Muscle layer of colon (tissue), 2 donors: ENCODE data around the gene FIBCD1.

Experiments used
- H3K27ac ChIP-seq: one replicate; pipeline ENCODE4 v1.7.0; 2013; ENCODE audit warnings: low read depth, mild to moderate bottlenecking, low read length, moderate library complexity
- H3K27me3 ChIP-seq, 2 donors: one replicate each; pipeline ENCODE4 v1.7.0; 2013; ENCODE audit warnings: low read length in 2 of 2, mild to moderate bottlenecking in 2 of 2; ENCODE audit not compliant: insufficient read depth in 2 of 2, control insufficient read depth in 1 of 2
- H3K36me3 ChIP-seq: one replicate; pipeline ENCODE4 v1.7.0; 2013; ENCODE audit warnings: mild to moderate bottlenecking, low read length; ENCODE audit not compliant: insufficient read depth
- H3K4me1 ChIP-seq: one replicate; pipeline ENCODE4 v1.7.0; 2013; ENCODE audit warnings: mild to moderate bottlenecking, low read length; ENCODE audit not compliant: insufficient read depth
- H3K4me3 ChIP-seq, 2 donors: one replicate each; pipeline ENCODE4 v1.7.0; 2013; ENCODE audit warnings: low read length in 2 of 2, low read depth in 1 of 2, mild to moderate bottlenecking in 1 of 2, moderate library complexity in 1 of 2
- H3K9ac ChIP-seq: one replicate; pipeline ENCODE4 v1.7.0; 2013; ENCODE audit warnings: low read length
- H3K9me3 ChIP-seq: one replicate; pipeline ENCODE4 v1.7.0; 2013; ENCODE audit warnings: mild to moderate bottlenecking, low read length
- donor health status: abdominal sarcoma.
- donor health status: Adenocarcinoma of cecum.

The FIBCD1 gene

GRCh38 chr9:130921989-130922892 is 16.8 kb downstream of the FIBCD1 start:
- Histone ChIP-seq H3K4me3 (no peak overlapping the region), H3K9me3 (no peaks in the 10 kb centered on the region), H3K36me3 (no peaks in the 10 kb centered on the region), H3K27ac (no peak overlapping the region), H3K4me1 (no peaks in the 10 kb centered on the region), H3K9ac (no peak overlapping the region), H3K27me3 (peaks cover 0 to 10% of the 10 kb centered on the region in 2 donors)

GRCh38 chr9:130921300-130921988 is 17.6 kb downstream of the FIBCD1 start:
- H3K4me3 ChIP-seq: no peak overlapping the region
- no peaks in the 10 kb centered on the region for H3K36me3 ChIP-seq
- H3K27ac ChIP-seq: no peak overlapping the region
- H3K27me3 ChIP-seq: peaks cover 0 to 10% of the 10 kb centered on the region in 2 donors
- no peaks in the 10 kb centered on the region for H3K9me3 ChIP-seq
- no peak overlapping the region for H3K9ac ChIP-seq
- H3K4me1 ChIP-seq: no peaks in the 10 kb centered on the region

- Histone ChIP-seq H3K27ac (no peak overlapping the region), H3K36me3 (no peaks in the 10 kb centered on the region), H3K9me3 (no peaks in the 10 kb centered on the region), H3K4me3 (no peak overlapping the region), H3K4me1 (no peaks in the 10 kb centered on the region), H3K9ac (no peak overlapping the region), H3K27me3 (peaks cover 0 to 10% of the 10 kb centered on the region in 2 donors)
Measured at GRCh38 chr9:130920762-130921299, 18.2 kb downstream of the FIBCD1 start.

GRCh38 chr9:130920233-130920632 is 18.8 kb downstream of the FIBCD1 start:
- H3K36me3 ChIP-seq: no peaks in the 10 kb centered on the region

GRCh38 chr9:130919559-130920145 is 19.4 kb downstream of the FIBCD1 start:
- H3K27me3 ChIP-seq: peaks cover 0 to 7% of the 10 kb centered on the region in 2 donors
- no peaks in the 10 kb centered on the region for H3K9me3 ChIP-seq
- H3K4me3 ChIP-seq: no peak overlapping the region
- no peaks in the 10 kb centered on the region for H3K36me3 ChIP-seq
- no peaks in the 10 kb centered on the region for H3K4me1 ChIP-seq
- H3K9ac ChIP-seq: no peak overlapping the region
- H3K27ac ChIP-seq: no peak overlapping the region

More at GRCh38 chr9:130920233-130920632, 18.8 kb downstream of the FIBCD1 start:
- Histone ChIP-seq H3K4me1 (no peaks in the 10 kb centered on the region), H3K27me3 (peaks cover 0 to 10% of the 10 kb centered on the region in 2 donors), H3K4me3 (no peak overlapping the region), H3K27ac (no peak overlapping the region), H3K9ac (no peak overlapping the region), H3K9me3 (no peaks in the 10 kb centered on the region)

GRCh38 chr9:130918826-130919558 is 20.1 kb downstream of the FIBCD1 start:
- Histone ChIP-seq H3K27me3 (peaks cover 0 to 4% of the 10 kb centered on the region in 2 donors), H3K4me1 (no peaks in the 10 kb centered on the region), H3K36me3 (no peaks in the 10 kb centered on the region), H3K9me3 (no peaks in the 10 kb centered on the region), H3K9ac (no peak overlapping the region), H3K27ac (no peak overlapping the region), H3K4me3 (no peak overlapping the region)

- Histone ChIP-seq H3K27ac (no peak overlapping the region), H3K4me3 (no peak overlapping the region), H3K9ac (no peak overlapping the region), H3K9me3 (no peaks in the 10 kb centered on the region), H3K4me1 (no peaks in the 10 kb centered on the region), H3K36me3 (no peaks in the 10 kb centered on the region), H3K27me3 (peaks cover 0 to 4% of the 10 kb centered on the region in 2 donors)
Measured at GRCh38 chr9:130918101-130918825, 20.8 kb downstream of the FIBCD1 start.

GRCh38 chr9:130917168-130917960 is 21.7 kb downstream of the FIBCD1 start:
- H3K4me1 ChIP-seq: no peaks in the 10 kb centered on the region
- no peak overlapping the region for H3K4me3 ChIP-seq
- H3K27ac ChIP-seq: no peak overlapping the region
- peaks cover 0 to 4% of the 10 kb centered on the region in 2 donors for H3K27me3 ChIP-seq
- no peak overlapping the region for H3K9ac ChIP-seq
- no peaks in the 10 kb centered on the region for H3K9me3 ChIP-seq
- H3K36me3 ChIP-seq: no peaks in the 10 kb centered on the region

GRCh38 chr9:130915096-130915447 is 24.0 kb downstream of the FIBCD1 start:
- H3K9ac ChIP-seq: no peak overlapping the region
- H3K4me3 ChIP-seq: no peak overlapping the region
- no peak overlapping the region for H3K27ac ChIP-seq
- peaks cover 0 to 9% of the 10 kb centered on the region in 2 donors for H3K27me3 ChIP-seq
- no peaks in the 10 kb centered on the region for H3K4me1 ChIP-seq
- no peaks in the 10 kb centered on the region for H3K36me3 ChIP-seq
- H3K9me3 ChIP-seq: no peaks in the 10 kb centered on the region
